GM19023 (cell line): ENCODE measurements around the gene PARD6G.
"Not testable (repeated sequence)": the region's sequence is repeated elsewhere in the genome, so short reads cannot be mapped to it uniquely, and the experiment has no call there.

ENCODE experiments used
- ATAC-seq: cut with Tn5 transposase; IDR thresholded peaks from one replicate; pipeline ENCODE4 v1.9.1; 2021; ENCODE audit warnings: mild to moderate bottlenecking, moderate library complexity; ENCODE audit not compliant: unreplicated experiment

PARD6G gene, protein sequence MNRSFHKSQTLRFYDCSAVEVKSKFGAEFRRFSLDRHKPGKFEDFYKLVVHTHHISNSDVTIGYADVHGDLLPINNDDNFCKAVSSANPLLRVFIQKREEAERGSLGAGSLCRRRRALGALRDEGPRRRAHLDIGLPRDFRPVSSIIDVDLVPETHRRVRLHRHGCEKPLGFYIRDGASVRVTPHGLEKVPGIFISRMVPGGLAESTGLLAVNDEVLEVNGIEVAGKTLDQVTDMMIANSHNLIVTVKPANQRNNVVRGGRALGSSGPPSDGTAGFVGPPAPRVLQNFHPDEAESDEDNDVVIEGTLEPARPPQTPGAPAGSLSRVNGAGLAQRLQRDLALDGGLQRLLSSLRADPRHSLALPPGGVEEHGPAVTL

DNA sequence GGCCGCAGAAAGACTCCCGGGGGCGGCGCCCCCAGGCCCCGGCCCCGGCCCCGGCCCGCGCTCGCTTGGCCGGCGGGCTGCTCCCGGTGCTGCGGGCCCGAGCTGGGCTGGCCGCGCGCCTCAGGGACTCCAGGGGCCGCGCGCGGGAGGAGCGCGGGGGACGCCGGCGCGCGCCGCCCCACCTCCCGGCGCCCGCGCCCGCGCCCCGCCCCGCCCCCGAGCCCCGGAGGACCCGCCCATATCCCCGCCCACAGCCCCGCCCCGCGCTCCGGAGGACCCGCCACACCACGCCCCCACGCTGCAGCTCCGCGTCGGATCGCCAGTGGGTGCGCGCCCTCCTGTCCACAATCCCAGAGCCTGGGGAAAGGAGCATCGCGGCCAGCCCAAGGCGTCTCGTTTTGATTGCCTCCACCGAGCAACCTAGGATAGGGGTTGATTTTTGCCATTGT, at the start of gene PARD6G:
Gene PARD6G, minus strand, starts transcription at position 122 of the 449 bp plus-strand sequence. CDS start 166 bp downstream, outside the sequence.
- ATAC-seq: peak; percentile 62

DNA sequence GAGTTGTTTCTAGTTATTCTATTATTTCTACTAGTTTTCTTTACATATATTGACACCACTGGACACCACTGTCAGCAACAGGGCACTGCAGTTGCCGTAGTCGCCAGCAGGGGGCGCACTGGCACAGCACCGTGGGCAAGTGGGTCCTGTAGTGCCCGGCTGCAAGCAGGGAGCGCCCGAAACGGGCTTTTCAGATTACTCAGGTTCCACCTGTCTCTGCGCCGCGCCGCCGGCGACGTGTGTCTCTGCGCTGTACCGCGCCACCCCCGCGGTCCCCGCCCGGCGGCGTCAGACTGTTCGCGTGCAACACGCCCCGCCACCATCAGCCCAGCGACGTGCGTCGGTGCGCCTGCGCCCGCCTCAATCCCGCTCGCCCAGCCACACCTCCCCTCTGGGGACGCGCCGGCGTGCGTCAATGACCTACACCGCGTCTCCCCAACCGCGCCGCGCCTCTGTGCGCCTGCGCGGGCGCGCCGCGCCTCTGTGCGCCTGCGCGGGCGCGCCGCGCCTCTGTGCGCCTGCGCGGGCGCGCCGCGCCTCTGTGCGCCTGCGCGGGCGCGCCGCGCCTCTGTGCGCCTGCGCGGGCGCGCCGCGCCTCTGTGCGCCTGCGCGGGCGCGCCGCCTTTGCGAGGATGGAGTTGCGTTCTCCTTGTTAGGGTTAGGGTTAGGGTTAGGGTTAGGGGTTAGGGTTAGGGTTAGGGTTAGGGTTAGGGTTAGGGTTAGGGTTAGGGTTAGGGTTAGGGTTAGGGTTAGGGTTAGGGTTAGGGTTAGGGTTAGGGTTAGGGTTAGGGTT, 15.1 kb upstream of the PARD6G start:
- ATAC-seq: not testable (repeated sequence)

DNA sequence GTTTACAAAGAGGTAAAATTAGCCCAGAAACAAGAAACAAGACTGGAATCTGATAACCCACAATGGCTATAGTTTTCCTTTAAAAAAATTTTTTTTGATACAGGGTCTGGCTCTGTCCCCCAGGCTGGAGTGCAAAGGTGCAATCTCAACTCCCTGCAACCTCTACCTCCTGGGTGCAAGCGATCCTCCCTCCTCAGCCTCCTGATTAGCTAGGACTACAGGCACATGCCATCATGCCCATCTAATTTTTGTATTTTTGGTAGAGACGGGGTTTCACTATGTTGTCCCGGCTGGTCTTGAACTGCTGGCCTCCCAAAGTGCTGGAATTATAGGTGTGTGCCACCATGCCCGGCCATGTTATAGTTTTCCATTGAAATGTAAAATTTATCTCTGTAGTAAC, 12.3 kb upstream of the PARD6G start:
- no peak for ATAC-seq

DNA sequence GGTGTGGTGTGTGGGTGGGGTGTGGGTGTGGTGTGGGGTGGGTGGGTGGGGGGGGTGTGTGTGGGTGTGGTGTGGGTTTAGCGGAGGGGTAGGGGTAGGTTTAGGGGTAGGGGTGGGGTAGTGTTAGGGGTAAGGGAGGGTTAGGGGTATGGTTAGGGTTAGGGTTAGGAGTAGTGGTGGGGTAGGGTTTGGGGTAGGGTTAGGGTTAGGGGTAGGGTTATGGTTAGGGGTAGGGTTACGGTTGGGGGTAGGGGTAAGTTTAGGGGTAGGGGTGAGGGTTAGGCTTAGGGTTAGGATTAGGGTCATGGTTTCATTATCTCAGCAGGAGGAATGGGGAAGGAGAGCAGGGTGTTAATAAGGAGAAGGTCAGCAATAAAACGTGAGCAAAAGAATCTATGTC, 11.3 kb upstream of the PARD6G start:
- ATAC-seq: no peak

DNA sequence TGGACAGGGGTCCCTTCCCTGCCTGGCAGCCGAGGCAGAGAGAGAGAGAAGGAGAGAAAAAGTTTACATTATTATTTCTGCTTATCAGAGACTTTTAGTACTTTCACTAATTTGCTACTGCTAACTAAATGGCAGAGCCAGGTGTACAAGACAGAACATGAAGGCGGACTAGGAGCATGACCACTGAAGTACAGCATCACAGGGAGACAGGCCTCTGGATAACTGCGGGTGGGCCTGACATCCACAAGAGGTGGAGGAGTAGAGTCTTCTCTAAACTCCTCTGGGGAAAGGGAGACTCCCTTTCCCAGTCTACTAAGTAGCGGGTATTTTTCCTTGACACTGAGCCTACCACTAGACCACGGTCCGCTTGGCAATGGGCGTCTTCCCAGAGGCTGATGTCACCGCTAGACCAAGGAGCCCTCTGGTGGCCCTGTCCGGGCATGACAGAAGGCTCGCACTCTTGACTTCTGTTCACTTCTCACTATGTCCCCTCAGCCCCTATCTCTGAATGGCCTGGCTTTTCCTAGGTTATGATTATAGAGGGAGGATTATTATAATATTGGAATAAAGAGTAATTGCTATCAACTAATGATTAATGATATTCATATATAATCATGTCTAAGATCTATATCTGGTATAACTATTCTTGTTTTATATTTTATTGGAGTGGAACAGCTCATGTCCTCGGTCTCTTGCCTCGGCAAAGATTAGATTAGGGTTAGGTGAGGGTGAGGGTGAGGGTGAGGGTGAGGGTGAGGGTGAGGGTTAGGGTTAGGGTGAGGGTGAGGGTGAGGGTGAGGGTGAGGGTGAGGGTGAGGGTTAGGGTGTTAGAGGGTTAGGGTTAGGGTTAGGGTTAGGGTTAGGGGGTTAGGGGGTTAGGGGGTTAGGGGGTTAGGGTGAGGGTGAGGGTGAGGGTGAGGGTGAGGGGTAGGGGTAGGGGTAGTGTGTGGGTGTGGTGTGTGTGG, 10.5 kb upstream of the PARD6G start:
- not testable (repeated sequence) for ATAC-seq

DNA sequence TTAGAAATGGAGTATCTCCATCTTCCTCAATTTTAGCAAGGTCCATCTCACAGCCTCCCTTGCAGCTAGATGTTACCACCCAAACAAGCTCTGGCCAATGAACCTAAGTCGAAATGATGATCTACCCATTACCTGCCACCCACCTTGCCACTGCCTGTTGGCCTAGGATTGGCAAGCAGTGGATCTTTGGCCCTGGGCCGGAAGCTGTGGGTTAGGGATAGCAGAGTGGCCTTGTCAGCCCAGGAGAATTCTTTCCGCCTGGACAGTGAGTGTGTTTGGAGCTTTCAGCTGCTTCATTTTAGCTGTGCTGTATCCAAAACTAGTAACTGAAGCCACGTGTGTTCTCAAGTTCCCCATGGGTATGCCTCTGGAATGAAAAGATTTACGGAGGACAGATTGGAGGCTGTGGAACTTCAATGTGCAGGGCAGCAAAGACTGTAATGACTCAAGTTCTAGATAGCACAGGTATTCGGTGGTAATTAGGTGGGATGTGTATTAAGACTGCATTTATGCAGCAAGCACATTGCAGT, 7.7 kb upstream of the PARD6G start:
- no peak for ATAC-seq

DNA sequence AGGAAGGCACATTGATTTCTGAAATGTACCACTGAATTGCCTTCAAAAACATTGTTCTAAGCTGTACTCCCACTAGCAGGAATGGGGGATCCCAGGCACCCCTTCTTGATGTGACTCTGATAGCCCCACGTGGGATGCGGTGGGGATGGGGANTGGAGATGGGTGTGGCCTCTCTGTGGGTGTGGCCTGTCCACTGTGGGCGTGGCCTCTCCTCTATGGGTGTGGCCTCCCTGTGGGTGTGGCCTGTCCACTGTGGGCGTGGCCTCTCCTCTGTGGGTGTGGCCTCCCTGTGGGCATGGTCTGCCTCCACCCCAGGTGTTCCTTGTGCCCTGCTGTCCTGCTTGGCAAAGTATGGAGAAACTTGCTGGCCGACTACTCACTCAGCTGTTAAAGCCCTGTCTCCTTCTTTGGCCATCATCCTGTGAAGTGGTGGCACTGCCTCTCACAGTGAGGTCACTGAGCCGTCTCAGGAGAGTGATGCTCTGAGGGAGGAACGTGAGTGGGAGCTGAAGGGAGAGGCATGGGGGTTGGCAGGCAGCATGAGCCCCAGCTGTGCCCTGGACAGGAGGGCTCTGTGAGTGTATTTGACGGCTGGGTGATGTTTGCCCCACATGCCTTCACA, 6.7 kb upstream of the PARD6G start:
- ATAC-seq: no peak

DNA sequence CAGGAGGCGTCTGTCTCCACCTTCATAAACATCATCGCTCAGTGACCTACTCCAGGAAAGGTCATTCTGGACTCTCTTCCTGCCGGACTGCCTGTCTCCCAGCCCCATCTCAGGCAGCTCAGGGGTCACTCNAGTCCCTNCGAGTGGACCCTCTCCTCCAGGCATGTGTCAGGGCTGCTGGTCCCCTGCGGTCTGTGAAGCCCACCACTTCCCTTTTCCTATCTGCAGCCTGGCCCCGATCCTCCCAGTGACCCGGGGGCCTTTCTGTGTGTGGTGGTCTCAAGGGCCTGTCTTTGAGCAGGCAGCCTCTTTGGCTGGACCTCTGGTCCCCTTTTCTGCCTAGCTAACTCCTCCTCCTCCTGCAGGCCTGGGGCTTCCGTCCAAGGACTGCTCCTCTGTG, 5.9 kb upstream of the PARD6G start:
- no peak for ATAC-seq

DNA sequence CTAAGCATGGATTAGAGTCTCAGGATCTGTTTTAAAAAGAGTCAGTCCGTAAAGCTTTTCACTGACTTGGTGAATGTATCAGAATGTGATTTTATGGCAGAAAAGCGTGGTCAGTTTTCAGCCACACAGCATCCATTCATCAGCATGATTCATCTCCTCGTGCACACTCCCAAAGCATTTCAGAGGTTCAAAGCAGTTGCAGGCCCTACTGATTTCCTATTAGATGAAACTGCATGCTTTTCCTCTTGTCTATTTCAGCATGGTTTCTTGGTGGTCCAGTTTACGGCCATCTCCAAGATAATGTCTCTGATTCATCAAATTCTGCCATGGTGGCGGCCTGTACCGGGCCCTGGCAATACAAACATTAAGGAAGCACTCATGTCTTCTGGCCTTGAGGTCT, 4.8 kb upstream of the PARD6G start:
- ATAC-seq: no peak

DNA sequence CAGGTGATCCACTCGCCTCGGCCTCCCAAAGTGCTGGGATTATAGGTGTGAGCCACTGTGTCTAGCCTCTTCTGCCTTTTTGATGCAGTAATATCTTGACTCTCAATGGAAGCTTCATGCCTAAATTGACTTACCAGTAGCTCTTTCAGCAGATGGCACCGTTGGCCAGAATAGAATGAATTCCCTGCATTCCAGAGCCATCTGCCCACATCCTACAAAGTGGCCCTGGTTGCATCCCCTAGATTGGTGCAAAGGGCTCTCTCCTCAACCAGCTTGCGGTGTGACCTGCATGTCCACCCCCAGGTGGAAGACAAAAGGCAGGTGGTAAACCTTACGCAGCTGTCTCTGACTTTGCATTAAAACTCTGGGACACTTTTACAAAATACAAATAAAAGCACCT, 4.4 kb upstream of the PARD6G start:
- ATAC-seq: no peak

DNA sequence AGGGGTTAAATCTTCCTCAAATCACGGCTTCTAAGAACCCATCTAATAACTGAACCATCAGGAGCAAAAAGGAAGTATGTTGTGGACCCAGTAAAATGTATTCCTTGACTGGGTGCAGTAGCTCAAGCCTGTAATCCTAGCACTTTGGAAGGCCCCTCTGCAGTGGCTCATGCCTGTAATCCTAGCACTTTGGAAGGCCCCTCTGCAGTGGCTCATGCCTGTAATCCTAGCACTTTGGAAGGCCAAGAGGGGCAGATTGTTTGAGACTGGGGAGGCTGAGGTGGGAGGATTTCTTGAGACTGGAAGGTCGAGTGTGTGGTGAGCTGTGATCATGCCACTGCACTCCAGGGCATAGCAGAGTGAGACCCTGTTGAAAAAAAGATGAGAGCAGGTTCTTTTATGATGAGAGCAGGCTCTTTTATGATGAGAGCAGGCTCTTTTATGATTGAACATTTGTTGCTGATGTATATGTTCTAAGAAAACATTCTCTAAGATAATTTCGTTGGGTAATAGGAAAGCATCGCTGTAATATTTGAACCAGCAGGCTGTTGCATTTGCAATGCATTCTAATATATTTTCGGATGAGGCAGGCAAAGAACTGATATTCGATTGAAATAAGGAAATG, 3.5 kb upstream of the PARD6G start:
- no peak for ATAC-seq

DNA sequence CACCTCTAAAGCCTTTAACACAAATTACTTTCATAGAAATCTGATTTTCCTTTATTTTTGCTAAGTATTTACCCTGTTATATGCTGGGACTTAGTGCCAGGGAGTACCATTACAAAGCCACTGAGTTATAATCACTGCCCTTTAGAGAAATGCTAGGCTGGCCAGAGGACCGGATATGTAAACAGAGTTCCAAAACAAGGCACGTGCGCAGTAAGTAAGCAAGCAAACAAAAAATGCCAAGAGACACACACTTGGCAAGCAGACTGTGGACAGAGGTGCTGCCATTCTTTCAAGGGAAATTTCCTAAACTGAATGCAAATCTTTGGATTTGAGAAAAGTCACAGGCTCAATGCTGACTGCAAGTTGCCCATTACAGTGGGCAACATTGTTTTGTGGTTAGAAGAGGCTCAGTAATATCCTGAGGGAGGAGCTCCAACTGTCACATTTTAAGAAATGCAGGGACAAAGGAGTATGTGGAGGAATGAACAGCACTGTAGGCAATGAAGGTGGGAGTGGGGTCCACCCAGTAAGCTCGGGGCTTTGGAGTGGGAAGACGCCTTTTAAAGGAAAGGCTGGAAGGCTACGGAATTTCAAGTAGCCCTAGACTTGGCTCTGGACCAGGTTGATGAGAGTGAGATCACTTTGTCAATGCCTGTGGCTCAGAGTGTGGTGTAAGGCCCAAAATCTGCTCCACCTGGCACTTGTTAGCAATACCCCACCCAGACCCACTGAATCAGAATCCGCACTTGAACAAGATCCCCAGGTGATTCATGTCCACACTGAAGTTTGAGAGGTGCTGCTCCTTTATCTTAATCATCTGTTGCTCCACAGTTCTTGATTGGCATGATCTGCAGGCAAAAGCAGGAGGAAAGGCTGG, 2.1 kb upstream of the PARD6G start:
- ATAC-seq: no peak

DNA sequence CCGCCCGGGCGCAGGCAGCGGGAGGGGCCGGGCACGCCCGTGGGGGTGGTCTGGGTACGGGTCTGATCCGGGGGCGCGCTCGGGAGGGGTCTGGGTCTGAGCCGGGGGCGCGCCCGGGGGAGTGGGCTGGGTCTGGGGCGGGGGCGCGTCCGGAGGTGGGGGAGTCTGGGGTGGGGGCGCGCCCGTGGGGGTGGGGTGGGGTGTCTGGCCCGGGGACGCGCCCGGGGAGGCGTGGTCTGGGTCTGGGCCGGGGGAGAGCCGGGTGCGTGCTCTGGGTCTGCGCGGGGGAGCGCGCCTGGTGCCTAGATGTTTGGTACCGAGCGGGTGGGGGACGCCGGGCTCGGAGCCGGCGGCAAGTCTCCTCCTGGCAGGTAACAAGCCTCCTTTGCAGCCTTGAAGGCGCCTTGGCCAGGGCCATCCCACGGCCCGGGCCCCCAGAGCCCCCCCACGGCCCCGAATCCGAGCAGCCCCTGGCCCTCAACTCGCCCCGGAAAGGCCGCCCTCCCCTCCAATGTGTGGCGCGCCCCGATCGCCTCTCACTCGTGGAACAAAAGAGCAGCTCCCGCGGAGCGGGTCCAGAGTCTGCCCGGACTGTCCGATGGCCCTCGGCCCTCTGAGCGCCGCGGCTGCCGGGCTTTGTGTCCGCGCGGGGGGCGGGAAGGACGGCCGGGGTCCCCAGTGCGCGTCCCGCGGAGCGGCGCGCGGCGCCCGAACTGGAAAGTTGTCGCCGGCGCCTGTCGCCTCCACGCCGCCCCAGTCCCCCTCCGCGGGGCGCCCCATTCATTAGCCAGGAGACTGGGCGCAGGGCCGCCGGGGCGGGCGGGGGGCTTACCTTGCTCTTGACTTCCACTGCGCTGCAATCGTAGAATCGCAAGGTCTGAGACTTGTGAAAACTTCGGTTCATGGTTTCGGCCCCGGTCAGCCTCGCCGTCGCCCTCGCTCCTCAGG, 595 bp downstream of the PARD6G start:
- ATAC-seq: peak; percentile 30

DNA sequence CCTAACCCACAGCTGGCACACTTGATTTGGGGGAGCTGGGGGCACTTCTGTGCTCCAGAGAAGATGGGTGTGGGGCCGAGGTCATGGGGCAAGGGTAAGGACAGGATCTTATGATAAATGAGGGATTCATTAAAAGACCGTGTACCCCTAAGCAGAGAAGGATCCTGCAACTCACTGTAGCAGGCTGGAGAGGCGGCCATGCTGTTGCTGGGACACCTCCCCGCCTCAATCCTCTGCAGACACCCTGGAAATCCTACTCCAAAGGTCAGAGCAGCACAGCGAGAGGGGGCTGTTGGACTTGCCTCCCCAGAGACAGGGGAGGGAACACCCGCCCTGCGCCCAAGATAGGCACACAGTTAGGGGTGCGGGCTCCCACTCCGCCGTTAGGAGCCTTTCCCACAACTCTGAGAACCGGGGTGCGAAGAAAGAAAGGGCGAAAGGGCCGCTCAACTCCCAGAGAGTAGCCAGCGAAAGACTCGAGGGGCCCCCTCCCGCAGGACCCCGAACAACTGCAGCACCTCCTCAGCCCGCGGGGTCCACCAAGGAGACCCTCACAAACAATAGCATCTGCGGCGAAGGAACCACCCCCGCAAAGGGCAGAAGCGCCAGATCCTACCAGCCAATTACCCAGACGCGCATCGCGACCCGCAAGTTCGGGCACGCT, 1.4 kb downstream of the PARD6G start:
- ATAC-seq: no peak

DNA sequence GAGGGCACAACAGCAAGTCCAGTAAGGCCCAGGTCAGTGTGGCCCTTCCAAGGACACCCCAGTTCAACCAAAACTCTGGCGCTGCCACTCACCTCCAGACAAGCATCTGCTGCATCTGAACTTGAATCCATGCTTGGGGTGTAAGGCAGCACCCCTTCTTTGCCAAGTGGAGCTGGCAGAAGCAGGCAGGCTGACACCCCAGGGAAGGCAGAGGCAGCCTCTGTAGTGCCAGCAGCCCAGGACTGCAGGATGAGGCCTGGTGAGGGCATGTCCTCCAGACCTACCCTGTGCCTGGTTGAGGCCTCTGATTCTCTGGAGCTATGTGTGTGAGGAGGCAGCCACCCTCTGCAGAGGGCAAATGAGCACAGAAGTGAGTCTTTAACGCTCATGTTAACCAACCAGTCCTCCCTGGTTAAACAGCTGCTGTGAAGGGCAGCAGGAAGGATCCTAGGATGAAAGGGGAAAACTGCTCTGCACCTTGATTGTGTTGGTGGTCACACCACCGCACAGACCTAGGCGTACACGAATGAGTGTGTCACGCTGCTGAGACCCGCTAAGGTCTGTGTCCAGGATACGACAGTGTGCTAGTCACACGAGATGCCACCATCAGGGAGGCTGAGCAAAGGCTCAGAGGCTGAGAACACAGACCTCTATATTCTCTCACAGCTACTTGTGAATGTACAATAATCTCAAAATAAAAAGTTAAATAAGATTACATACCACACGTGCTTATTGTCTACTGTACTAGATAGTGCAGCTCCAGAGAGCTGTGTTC, 2.2 kb downstream of the PARD6G start:
- ATAC-seq: no peak

DNA sequence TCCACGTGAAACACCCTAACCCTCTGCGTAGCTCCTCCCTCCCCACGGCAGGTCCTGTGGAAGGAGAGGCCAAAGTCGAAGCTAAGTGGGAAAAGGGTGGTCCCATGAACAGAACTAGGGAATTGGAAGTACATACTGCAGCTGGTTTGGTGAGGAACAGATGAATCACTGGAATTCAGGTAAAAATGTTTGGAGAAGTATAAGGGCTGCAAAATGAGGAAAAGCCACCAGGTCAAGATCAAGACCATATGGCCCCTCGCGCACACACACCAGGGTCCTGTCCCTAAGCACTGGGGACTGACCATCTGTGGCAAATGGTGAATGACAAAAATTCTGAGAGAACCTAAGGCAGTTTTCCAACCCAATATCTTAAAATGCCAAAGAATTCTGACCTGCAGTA, 3.1 kb downstream of the PARD6G start:
- no peak for ATAC-seq
